GF-D8 (cell line): ENCODE measurements around the gene RXRA.
A peak's percentile ranks its signal among the peaks of the same experiment; 100 is the strongest.

Source experiments
- DNase-seq: peaks from one replicate; lab custom pipeline; 2025; lab: John Stamatoyannopoulos, UW

Gene RXRA

DNA sequence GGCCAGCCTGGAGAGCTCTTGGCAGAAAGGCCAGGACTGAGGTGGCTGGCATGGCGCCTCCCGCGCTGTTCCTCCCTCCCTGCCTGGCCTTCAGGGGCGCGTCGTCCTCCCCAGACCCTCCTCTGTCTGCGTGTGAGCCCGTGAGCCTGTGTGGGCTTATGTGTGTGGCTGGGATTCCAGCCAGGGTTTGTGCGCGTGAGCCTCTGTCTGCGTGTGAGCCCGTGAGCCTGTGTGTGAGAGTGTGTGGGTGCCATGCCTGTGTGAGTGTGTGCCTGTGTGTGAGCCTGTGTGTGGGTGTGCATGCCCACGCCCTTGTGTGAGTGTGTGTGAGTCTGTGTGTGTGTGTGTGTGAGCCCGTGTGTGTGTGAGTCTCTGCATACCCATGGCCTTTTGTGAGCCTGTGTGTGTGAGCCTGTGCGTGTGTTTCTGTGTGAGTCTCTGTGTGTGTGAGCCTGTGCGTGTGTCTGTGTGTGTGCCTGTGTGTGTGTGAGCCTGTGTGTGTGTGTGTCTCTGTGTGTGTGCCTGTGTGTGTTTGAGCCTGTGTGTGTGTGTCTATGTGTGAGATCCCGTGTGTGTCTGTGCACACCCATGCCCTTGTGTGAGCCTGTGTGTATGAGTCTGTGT, 13.0 kb downstream of the RXRA start:
- no peak for DNase-seq

DNA sequence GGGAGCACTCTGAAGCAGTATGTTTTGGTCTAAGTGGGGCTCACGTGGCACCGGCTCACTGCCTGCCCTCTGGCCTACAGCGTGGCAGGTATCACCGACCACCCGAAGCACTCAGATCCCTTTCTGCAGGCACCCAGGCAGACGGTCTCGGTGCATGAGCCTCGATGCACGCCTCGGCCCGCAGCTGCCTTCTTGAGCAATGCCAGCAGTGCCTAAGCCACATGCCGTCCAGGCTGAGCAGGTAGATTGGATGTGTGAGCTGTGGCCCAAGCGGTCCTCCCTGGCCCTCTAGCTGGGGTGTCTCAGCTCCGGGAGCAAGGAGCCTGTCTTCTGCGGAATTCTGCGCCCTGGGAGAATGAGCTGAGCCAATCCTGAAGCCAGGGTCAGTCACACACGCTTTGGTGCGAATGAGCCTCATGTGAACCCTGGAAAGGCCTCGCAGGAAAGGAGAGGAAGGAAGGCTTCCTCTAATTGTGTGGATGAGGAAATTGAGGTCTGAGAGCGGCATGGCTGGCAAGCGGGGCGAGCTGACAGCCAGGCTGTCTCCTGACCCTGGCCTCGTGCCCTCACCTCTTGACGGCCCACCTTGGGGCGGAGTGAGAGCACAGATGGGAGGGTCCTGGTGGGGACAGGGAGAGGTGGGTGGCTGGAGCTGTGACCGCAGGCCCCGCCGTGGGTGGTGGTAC, 14.4 kb downstream of the RXRA start:
- DNase-seq, result peak; percentile 75

DNA sequence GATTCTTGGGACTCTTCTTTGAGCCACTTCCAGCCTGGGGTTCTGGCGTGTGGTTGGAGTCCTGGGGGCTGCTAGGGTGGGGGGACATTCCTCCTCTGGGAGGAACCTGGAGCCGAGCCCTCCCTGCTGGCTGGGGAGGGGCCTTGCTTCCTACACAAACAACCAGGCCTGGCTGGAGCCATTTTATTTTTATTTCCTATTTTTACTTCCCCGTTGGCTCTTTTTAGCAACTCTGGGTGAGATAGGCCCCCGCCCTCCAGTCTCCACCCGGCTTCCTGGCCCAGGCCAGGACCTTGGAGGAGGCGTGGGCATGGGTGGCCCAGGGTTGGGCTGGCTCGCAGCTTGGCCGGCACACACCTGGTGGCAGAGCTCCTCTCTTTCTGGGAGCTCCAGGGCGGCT, 15.1 kb downstream of the RXRA start:
- DNase-seq, result peak; percentile 68

DNA sequence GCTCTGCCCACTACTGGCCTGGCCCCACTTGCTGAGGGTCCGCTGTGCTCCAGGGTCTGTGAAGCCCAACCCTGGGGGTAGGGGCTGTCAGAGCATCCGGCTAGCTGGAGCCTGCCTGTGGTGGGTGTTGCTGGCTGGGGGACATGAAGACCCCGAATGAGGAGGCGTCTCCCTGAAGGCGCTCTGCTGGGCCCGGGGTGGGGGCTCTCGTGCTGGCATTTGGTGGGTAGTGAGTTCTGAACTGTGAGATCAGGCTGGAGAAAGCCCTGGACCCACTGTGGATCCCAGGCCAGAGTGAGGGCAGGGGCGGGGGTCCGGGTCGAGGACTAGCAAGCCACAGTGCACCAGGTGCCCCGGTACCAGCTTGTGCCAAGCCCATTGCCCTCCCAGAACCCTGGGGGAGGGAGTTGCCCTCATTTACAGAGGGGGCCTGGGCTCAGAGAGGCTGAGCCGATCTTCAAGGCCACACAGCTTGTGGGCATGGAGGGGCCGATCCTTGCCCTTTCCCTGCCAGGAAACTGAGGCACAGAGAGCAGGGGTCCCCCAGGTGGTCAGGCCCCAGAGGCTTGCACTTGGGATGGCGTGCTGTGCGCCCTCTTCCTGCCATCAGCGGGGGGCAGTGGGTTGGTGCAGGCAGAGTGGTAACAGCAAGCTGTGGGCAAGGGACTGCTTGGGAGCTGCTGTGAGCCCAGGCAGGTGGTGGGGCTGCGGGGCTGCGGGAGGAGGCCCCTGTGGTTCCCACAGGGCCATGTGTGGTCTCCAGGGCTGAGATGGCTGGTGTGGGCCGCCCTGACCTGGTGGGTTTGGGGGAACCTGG, 15.9 kb downstream of the RXRA start:
- no peak for DNase-seq

DNA sequence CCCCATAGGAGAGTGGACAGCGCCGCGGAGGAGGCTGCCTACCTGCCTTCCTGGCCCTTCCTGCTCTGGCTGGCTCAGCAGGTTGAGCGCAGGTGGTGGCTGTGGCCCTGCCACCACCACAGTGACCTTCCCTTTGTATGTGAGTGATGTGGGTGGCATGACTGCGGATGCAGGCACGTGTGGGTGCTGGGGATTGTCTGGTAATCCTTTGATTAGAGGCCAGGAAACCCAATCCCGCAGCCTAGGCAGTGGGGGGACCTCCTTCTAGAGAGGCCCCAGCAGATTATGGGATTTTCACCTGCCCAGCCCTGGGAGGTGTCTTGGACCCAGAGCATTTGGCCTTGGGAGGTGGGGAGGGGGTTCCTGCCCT, 16.5 kb downstream of the RXRA start:
- DNase-seq, result no peak

DNA sequence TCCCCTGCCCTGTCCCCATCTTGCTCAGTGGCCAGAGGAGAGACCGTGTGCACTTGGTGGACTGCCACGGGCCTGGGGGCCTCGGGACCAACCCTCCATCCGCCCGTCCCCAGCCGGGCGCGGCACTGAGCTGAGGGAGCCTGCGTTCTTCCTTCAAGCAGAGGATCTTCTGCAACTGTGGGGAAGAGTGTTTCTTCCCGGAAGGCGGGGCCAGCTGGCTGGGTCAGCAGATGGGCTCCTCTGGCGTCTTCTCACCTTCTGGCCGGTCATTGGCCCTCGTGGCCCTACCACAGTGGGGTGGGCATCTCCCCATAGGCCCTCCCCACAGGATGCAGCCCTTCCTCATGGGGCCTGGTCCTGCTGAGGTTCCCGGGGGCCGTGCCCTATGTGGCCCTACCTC, 17.4 kb downstream of the RXRA start:
- DNase-seq, result peak; percentile 69

DNA sequence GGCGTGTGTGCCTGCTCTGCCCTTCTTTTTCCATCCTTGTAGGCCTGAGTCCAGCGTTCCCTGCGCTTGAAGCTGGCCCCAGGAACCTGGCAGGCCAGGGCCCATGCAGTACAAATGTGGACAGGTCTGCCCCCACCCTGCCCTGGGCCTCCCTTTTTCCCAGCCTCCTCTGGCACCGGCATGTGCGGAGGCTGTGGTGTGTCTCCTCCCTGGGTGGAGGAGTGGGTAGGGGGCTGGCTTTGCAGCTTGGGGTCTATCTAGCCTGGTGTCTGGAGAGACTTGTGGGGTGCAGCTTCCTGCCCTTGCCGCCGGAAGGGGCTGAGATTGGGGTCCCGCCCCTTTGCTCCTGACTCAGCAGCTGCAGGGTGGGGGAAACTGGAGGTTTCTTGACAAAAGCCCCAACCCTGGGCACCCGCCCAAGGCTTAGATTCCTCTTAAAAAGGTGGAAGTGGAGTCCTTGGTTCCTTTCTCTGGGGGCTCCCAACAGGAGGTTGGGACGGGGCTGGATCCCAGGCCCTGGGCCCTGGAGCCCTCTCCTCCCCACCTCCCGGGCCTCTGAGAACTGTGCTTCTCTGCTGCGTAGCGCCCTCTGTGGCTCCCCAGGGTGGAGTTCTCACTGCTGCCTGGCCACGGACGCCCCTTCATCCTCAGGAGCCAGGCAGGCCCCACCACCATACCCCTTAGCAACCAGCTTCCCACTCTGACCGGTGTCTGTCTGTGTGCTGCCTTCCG, 18.0 kb downstream of the RXRA start:
- peak; percentile 37 for DNase-seq

DNA sequence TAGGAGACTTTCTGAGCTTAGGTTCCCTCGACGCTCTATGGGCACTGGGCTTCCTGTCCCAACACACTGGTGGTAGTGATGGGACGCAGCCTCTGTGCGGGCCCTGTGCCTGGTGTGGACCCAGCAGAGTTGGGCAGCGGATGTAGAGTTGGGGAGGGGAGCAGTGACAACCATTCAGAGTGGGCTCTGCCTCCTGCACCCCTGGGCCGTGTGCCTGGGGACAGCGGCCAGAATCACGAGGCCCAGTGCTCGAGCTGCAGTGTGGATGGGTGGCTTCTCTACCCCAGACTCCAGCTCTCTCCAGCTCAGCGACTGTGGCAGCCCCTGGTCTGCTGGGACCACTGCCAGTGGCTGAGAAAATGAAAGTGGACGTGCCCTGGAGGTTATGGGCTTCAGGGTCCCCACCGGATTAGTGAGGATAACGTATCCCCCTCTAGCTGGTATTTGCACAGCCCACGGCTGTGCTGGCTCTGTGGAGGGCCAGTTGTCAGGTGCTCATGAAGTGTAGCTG, 18.6 kb downstream of the RXRA start:
- no peak for DNase-seq

DNA sequence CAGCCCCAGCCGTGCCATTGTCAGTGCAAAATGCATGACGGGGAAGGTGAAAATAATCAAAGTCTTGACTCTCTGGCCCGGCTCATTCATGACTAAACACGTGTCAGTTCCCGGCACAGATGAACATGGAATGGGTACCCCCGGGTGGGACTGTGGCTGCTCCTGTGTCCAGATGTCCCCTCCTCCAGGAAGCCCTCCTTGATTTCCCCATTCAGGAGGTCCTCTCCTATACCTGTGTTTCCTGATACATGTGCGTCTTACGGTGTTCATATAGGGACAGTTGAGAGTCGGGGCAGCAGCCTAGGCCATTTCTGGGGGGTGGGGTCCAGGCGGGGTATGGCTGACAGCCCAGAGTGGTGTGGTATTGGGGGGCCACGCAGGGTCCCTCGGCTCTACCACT, 19.5 kb downstream of the RXRA start:
- no peak for DNase-seq

DNA sequence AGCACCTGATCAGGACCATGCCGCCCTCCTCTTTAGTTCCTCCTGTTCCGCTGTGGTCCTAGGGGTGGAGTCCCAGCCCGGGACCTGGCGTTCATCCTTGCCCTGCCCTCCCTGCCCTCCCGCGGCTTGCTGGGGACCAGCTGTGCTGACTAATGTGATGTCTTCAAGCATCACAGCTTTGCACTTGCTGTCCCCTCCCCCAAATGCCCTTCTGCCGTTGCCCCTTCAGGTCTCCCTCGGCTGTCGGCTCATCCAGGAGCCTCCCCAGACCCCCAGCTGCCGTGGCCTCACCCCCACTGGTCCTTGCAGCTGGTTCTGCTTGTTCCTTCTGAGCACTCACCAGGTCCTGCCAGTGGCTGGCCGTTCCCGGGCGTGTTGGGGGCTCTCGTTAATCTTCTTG, 19.9 kb downstream of the RXRA start:
- no peak for DNase-seq

DNA sequence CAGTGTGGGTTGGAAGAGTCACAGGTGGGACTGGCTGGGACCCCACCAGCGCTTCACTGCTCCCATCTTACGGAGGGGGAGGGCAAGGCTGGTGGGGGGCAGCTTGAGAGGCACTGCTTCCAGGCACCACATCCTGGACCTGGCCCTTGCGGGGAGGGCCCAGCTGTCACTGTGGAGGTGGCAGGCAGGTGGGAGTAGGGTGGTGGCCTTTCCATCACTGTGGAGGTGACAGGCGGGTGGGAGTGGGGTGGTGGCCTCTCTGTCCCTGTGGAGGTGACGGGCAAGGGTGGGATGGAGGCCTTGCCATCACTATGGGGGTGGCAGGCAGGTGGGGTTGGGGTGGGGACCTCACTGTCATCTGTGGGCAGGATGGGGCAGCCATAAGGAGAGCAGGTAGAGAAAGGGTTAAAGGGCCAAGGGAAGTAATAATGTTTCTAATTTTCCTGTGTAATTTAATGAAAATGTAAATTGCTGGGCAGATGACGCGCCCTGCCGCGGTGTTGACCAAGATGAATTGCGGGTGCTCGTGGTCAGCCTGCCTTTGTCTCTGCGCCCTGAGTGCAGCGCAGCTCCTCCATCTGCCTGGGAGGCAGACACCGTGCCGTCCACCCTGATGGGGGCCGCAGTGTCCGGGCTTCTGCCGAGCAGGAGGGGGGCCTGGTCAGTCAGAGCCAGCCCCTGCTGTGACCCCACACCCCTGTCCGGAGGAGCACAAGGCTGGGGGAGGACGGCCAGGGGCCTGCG, 20.8 kb downstream of the RXRA start:
- no peak for DNase-seq

DNA sequence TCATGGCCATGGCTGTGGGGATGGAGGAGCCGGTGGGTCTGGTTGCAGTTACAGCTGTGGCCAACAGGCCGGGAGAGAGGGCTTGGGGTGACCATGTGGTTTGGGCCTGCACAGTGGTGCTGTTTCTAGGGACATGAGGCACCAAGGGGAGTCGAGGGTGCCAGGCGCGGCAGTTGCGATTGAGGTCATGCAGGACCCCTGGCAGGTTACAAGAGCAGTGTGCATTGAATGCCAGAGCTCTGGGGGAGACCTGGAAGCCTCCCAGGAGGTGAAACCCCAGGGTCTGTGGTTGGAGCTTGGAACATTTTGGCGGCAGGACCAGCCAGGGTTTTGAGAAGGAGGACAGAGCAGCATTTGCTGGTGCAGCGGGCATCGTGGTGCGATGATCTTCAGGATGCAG, 21.7 kb downstream of the RXRA start:
- DNase-seq, result no peak

DNA sequence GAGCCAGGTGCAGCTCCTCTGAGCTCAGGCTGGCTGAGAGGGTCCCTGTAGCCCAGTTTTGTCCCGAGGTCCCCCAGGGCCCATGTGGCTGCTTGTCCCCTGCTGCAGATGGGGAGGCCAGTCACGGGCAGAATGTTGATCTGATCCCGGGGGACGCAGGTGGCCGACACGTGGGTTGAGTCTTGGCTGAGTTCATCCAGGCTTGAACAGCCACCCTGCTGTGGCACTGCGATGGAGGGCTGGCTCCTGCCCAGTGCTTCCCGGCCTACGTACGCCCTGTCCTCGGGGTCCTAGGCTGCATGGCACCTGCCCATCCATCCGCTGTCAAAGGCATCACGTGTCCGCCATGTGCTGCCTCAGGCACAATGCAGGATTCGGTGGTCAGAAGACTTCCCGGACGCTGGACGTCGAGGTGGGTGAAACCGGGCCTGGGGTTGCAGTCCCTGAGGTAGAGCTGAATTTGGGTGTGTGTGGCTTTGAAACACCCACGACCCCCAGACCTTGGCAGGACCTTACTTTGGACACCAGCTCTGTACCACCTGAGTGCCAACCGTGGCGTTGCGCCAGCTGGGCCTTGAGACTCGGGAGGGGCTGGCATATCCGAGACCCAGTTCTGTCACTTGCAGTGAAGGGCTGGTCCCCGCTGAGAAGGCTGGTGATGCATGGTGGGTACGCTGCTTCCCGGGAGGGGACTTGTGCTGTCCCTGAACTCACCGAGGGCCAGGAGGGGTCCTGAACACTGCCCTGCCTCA, 22.3 kb downstream of the RXRA start:
- DNase-seq, result no peak

DNA sequence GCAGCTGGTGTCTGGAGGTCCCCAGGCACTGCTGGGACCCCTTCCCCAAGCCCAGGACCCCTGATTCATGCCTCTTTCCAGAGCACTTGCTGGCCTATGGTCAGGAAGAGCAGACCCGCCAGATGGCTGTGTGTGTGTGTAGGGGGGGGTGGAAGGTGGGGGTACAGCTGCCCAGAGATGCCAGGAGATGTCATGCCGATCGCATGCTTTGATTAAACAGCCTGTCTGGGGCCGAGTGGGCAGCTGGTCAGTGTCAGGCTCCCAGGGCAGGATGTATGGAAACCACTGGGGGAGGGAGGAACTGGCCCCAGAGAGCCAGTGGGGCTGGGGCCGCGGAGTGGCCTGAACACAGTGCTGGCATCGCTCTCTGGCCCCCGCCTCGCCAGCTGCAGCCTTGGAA, 23.7 kb downstream of the RXRA start:
- DNase-seq, result no peak

DNA sequence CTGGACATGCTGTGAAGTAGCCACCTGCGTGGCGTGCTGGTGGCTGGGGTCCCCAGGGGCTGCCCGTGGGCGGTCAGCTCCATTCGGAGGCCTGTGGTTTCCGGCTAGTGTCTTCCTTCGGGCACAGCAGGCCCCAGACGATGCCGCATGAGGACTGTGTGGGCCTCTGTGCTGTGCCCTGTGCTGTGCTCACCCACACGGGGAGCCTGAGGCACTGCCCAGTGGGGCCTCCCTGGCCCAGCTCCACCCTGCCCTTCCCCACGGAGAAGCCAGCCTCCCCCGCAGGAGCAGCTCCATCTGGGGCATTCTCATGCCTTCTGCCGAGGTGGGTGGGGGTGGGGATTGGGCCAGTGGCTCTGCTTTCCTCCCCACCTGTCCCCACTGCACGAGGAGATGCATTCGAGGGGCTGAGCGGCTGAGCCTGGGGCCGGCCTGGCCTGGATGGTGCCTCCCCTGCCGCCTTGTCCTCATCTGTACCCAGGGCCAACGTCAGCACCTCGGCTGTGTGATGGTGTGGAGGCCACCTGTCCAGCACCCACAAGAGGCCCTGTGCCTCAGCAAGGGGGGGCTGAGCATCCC, 24.2 kb downstream of the RXRA start:
- DNase-seq, result no peak

DNA sequence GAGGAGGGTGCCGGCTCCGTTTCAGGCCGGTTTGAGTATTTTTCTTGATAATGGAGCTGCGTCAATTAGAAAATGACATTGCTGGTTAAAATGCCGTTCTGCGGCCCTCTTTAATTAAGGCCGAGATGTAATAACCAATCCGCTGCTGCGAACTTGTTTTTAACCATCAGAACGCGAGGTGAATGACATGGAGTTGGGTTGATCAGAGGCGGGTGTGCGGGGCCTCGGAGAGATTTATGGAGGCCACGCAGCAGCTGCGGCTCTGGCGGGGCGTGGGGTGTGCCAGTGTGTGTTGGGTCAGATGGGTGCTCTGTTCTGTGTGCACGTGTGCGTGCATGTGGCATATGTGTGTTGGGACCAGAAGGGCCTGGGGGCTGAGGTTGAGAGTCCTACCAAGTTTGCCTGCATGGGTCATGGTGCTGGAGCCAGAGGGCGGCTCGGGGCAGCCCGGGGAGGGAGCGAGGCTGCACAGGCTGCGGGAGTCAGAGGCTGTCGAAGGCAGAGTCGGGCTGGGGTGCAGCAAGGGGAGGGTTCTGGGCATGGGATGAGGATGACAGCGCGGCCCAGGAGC, 25.4 kb downstream of the RXRA start:
- DNase-seq, result no peak

DNA sequence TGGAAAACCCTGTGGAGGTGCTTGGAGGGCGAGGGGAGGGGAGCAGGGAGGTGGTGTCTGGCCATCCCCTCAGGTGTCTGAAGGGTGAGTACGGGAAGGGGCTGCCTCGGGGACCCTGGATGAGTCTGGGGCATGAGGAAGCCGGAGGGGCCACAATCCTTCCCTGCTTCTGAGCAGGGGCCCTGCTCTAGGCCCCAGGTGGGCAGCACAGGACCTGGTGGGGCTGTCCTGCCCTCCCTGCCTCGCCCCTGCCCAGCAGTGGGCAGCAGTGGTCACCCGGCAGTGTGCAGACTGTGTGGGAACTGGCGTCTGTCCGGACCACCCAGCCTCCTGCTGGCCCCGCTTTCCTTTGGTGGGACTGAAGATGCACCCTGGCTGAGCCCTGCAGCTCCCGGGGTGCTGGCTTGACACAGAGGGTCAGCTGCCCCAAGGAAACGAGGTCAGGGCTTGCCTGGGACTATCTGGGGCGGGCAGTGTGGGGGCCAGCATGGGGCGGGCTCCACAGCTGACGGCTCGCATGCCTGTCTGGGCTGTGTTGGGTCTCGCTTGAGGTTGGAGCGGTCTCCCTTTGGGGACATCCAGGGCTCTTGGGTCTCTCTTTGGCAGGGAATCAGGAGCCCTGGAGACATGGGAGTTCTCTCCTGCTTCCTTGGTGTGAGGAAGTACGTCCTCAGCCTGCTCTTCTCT, 26.1 kb downstream of the RXRA start:
- DNase-seq, result no peak

DNA sequence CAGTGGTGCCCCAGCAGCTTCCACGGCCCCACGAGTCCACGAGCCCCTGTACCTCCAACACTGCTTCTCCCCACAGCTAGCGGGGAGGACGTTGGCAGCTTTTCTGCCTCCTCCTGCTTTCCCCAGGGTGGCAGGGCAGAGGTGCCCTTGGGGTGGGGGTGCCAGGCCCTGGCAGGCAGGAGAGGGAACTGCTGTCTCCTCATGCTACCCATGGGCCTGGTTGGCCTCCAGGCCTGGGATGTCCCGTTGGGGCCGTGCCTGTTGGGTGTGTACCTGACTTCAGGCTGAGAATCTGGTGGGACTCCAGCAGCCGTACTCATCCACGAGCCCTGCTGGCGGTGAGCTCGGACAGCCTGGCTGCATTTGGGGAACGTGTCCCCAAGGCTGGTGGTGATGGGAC, 27.3 kb downstream of the RXRA start:
- no peak for DNase-seq

DNA sequence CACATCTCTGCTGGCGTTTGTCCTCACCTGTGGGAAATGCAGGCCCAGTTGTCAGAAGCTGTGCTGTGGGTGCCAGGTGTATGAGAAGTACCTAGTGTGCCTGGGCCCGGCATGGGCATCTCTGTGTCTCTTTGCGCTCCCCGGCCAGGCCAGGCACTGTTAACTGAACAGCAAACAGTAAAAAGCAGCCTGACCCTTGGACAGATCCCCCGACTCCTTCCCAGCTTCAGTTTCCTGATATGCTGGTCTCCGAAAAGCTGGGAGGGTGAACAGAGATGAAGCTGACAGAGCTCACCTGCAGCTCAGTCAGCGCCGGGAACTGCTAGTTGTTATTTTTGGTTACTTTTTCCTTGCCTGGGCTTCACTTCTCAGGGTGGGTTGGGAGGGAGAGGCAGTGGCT, 28.9 kb downstream of the RXRA start:
- no peak for DNase-seq
